C4-2B (cell line): ENCODE results near the gene INPP5D.

ENCODE experiments used
- ZFX ChIP-seq: fragments of 450-650 bp; IDR thresholded peaks from 2 replicates; pipeline ENCODE4 v1.6.1; 2017
- TF ChIP-seq, protein P1 (sequence below): fragments of 450-650 bp; conservative IDR thresholded peaks from 2 replicates; pipeline ENCODE4 v1.5.1; 2017; ENCODE audit warnings: mild to moderate bottlenecking

DNA sequence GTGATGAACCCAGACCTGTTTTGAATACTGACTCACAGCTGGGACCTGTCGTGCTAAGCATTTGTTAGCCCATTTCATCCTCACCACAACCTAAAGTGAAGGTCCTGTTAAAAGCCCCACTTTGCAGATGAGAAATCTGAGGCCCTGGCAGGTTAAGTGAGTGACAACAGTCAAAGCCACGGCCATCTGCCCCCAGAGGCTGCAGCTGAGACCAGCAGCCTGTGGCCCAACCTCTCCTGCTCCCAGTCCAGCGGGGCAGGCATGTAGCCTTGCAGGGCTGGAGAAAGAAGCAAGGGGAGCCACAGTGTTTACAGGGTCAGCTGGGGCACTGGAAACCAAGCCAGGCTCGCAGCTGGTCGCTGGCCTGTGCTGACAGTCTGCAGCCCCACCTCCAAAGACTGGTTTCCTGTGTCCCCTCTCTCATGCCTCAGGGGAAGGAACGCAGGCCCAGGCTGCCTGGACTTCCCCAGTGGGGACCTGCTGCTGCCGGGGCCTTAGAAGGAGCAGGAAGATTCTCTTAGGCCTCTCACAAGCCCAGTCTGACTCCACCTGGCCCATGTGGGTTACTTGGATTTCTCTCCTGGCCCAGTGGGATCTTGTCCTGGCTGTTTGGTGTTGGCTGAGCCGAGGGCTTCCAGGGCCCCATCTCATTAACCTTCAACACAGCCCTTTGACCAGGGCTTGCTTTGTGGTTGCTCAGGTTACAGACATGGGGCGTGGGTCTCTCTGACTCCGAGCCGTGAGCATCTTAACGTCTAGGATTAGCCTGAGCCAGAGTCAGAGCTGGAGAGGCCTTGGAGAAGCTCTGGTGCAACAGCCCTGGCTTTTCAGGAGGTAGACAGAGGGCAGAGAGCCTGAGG, 1.7 kb downstream of the INPP5D start:
- TF ChIP-seq, protein P1, sequence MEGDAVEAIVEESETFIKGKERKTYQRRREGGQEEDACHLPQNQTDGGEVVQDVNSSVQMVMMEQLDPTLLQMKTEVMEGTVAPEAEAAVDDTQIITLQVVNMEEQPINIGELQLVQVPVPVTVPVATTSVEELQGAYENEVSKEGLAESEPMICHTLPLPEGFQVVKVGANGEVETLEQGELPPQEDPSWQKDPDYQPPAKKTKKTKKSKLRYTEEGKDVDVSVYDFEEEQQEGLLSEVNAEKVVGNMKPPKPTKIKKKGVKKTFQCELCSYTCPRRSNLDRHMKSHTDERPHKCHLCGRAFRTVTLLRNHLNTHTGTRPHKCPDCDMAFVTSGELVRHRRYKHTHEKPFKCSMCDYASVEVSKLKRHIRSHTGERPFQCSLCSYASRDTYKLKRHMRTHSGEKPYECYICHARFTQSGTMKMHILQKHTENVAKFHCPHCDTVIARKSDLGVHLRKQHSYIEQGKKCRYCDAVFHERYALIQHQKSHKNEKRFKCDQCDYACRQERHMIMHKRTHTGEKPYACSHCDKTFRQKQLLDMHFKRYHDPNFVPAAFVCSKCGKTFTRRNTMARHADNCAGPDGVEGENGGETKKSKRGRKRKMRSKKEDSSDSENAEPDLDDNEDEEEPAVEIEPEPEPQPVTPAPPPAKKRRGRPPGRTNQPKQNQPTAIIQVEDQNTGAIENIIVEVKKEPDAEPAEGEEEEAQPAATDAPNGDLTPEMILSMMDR = no peak
- no peak for TF ChIP-seq ZFX
